SJSA1 (cell line): ENCODE data around the gene UCHL5. TPM values are rescaled to one million over a fixed set of nuclear protein-coding genes. Genes with fewer than 3 reads are reported as not detected.

Experiments used
- DNase-seq, 2 experiments: peaks; one replicate each; pipeline ENCODE4 v3.0.0-alpha.2; 2015 to 2020; ENCODE audit warnings: low spot score in 2 of 2, low read depth in 1 of 2
- H3K27ac ChIP-seq: fragments of 250-450 bp; sonication (Bioruptor Pico); 2 replicates; pipeline ENCODE4 v1.5.1; 2020; ENCODE audit warnings: mild to moderate bottlenecking, moderate library complexity
- H3K27me3 ChIP-seq: fragments of 250-450 bp; sonication (Bioruptor Pico); replicated peaks from 2 replicates; pipeline ENCODE4 v1.5.1; 2020; ENCODE audit warnings: mild to moderate bottlenecking, moderate library complexity
- H3K36me3 ChIP-seq: fragments of 250-450 bp; sonication (Bioruptor Pico); 2 replicates; pipeline ENCODE4 v1.5.1; 2020; ENCODE audit warnings: mild to moderate bottlenecking
- H3K4me1 ChIP-seq: fragments of 250-450 bp; sonication (Bioruptor Pico); replicated peaks from 2 replicates; pipeline ENCODE4 v1.6.1; 2021; ENCODE audit warnings: mild to moderate bottlenecking
- H3K4me3 ChIP-seq: fragments of 250-450 bp; sonication (Bioruptor Pico); 2 replicates; pipeline ENCODE4 v1.5.1; 2020; ENCODE audit warnings: mild to moderate bottlenecking
- H3K9me3 ChIP-seq: fragments of 250-450 bp; sonication (Bioruptor Pico); replicated peaks from 2 replicates; pipeline ENCODE4 v1.5.1; 2020; ENCODE audit warnings: mild to moderate bottlenecking
- total RNA-seq: library from RNA; depleted of rRNA; stranded (reverse); fragments of >200 nt; shearing (Covaris generic); gene quantifications from 2 replicates; pipeline ENCODE4 v1.2.3, GENCODE V29; 2014; rRNA removed

The UCHL5 gene
- total RNA-seq, 1 experiment from 2014 or later, result 33.4 TPM

DNA sequence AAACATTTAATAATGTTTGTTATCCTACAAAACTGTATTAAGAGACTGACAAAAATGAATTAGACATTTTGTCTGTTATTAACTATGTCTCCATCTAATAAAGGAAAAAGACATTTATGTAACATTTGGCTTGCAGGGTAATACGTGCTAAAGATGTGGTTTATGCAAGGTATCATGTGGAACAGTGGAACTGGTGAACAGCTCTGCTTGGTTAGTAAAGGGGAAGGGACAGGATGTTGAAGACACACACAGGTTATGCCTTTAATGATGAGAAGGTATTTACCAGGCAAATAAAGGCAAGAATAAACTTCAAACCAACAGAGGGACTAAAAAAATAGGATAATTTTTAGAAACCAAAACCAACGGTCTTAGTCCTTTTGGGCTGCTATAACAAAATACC lies 93.1 kb downstream of the UCHL5 start:
- no peaks in the 10 kb centered on the region for H3K36me3 ChIP-seq
- no peak overlapping the region for H3K4me3 ChIP-seq
- no peaks in the 10 kb centered on the region for H3K27me3 ChIP-seq
- H3K27ac ChIP-seq, result no peak overlapping the region
- H3K4me1 ChIP-seq, result no peaks in the 10 kb centered on the region
- no peaks in the 10 kb centered on the region for H3K9me3 ChIP-seq
- no peak for DNase-seq

DNA sequence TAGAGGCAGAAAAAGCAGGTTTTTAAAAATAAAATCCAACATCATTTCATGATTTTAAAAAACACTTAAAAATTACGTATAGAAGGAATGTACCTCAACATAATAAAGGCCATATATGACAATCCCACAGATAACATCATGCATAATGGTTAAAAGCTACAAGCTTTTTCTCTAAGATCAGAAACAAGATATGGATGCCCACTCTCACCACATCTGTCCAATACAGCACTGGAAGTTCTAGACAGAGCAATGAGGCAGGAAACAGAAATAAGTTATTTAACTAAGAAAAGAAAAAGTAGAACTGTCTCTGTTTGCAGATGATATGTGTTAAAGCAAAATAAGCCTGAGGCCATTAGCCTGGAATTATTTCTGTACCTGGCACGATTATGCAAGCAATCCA lies 96.3 kb downstream of the UCHL5 start:
- DNase-seq, result no peak
- Histone ChIP-seq H3K4me1 (no peaks in the 10 kb centered on the region), H3K4me3 (no peak overlapping the region), H3K27ac (no peak overlapping the region), H3K27me3 (no peaks in the 10 kb centered on the region), H3K36me3 (no peaks in the 10 kb centered on the region), H3K9me3 (no peaks in the 10 kb centered on the region)

Other genes starting within 250 kb of the UCHL5 start
- gene RO60, start 252 bp upstream of the UCHL5 start, total RNA-seq, result 90.0 and 97.2 TPM in 2 replicates
- 35.6 and 41.9 TPM in 2 replicates for gene GLRX2, start 46.1 kb upstream of the UCHL5 start, total RNA-seq
- 25.0 and 26.3 TPM in 2 replicates for gene CDC73, start 62.7 kb upstream of the UCHL5 start, total RNA-seq
- 1.6 and 1.8 TPM in 2 replicates for gene B3GALT2, start 127.3 kb upstream of the UCHL5 start, total RNA-seq